ENCODE results near the gene CEP120.
"Not testable (repeated sequence)": the region's sequence is repeated elsewhere in the genome, so short reads cannot be mapped to it uniquely, and the experiment has no call there.

The CEP120 gene

GRCh38 chr5:123438902-123439301 is 15.7 kb upstream of the CEP120 start:
- DNase-seq (ENCODE audit: low read depth, low spot score), result no peak

DNA sequence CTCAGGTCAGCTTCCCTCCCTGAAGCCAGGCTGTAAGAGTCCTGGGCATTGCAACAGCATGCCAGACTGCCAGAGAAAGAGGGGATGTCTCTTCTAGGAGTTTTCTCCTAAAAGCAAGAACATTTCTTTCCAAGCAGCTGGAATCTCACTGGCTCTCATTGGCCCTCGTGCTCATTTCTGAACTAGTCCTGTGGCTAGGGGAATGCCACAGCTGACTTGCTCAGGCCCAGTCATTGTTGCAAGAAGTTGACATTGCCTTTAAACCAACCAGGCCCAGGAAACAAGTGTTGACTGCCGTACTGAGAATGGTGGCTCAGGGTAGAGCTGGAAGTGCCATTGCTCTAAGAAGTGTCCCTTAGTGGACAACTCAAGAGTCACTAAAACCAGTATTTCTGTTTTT is 15.0 kb upstream of the CEP120 start:
- no peak for DNase-seq (ENCODE audit: low read depth, low spot score)

- DNase-seq (ENCODE audit: low read depth, low spot score), result no peak
These were observed 13.0 kb upstream of the CEP120 start for GRCh38 chr5:123436201-123436600.

DNA sequence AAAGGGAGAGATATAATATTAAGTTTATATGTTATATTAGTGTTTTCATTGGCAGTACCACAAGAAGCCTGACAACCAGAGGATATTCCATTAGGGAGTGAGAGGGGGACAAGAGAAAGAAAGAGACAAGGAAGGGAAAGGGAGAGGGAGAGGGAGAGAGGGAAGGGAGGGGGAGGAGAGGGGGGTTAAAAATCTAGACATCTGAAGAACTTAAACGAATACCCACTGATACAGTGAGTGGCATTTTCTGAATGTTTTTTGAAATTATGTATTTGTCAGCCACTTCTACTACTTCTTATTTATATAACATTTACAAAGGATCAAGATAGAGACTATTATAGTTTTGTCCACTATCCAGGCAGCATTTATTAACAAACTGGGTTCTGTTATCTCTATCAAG is 11.6 kb upstream of the CEP120 start:
- DNase-seq (ENCODE audit: low read depth, low spot score), result no peak

GRCh38 chr5:123433596-123433995 is 10.4 kb upstream of the CEP120 start:
- no peak for DNase-seq (ENCODE audit: low read depth, low spot score)

DNA sequence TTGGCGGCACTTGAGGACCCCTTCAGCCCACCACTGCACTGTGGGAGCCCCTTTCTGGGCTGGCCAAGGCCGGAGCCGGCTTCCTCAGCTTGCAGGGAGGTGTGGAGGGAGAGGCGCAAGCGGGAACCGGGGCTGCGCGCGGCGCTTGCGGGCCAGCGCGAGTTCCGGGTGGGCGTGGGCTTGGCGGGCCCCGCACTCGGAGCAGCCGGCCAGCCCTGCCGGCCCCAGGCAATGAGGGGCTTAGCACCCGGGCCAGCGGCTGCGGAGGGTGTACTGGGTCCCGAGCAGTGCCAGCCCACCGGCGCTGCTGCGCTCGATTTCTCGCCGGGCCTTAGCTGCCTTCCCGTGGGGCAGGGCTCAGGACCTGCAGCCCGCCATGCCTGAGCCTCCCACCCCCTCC is 7.2 kb upstream of the CEP120 start:
- DNase-seq (ENCODE audit: low read depth, low spot score), result not testable (repeated sequence)

GRCh38 chr5:123429993-123430392 is 6.8 kb upstream of the CEP120 start:
- DNase-seq (ENCODE audit: low read depth, low spot score), result no peak

DNA sequence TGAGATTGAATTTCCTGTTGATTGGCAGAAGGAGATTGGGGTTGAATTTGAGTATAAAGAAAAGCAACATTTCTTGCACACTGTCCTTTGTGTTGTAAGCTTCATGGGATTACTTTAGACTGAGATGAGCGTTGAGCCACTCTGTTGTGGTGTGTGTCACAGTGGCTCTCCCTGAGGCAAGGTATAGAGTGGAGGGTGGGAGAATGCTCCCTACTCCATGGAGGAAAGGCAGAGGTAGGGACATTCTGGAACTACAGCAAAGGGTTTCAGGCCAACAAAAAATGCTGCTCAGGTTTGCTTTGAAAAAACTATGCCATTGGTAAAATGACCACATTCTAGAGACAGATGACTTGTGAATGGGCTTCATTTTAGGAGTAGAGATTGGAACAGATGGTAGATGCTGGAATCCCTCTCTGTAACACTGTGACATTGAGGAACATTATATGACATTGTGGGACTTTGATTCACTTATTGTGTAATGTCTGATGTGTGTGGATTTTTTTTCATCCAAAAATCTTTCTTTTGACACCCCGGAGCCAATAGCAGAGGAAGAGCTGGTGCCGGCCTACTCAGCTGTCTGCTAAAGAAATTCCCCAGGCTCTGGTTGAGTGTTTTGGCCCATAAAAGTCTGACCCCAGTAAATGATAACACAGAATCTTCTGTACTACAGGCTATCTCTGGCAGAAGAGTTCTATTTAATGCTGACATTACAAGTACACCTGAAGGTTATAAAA is 6.2 kb upstream of the CEP120 start:
- no peak for DNase-seq (ENCODE audit: low read depth, low spot score)

- no peak for DNase-seq (ENCODE audit: low read depth, low spot score)
These were observed 5.5 kb upstream of the CEP120 start for GRCh38 chr5:123428521-123429220.

- DNase-seq (ENCODE audit: low read depth, low spot score), result no peak
These were observed 4.1 kb upstream of the CEP120 start for GRCh38 chr5:123427281-123427680.

DNA sequence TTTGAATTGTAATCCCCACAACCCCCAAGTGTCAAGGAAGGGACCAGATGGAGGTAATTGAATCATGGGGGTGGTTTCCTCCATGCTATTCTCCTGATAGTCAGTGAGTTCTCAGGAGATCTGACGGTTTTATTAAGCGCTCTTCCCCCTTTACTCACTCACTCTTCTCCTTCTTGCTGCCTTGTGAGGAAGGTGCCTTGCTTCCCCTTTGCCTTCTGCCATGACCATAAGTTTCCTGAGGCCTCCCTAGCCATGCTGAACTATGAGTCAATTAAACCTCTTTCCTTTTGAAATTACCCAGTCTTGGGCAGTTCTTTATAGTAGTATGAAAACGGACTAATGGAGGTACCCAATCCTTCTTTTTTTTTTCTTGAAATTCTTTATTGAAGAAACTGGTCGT is 2.2 kb upstream of the CEP120 start:
- no peak for DNase-seq (ENCODE audit: low read depth, low spot score)

DNA sequence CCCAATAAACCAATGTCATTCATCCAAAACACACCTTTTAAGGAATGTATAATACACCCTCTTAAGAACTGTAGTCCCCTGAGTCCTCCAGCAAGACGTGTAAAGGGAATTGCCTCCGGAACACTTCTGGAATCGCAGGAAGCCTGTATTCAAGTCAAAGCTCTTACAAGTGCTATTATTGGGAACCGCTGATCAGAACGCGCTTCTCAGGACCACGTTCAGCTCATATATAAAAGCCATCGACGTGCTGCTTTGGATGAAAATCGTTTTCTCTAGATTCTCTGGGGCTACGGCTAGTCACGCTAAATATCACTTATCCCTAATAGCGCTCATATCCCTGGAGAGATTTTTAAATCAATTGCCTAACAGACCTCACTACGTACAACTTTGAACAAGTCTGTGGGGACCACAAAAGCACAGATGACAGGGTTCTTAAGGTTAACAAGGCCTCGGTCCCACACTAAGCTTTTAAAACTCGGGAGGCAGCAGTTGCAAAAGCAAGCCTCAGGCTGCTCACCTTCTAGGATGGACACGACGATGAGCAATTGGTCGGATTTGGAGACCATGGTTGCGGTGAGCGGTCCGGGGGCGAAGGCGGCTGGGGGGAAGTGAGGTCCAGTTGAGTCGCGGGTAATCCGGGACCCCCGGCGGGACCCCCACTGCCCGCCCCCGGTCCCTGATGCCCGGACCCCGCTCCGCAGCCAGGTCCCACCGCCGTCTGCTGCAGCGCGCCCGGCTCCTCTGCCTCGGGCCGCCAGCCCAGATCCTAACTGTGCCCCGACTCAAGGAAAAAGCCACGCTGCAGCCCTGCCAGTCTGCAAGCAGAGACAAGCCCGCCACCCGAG is 548 bp downstream of the CEP120 start:
- DNase-seq (ENCODE audit: low read depth, low spot score), result no peak

- no peak for DNase-seq (ENCODE audit: low read depth, low spot score)
These were observed 1.4 kb downstream of the CEP120 start for GRCh38 chr5:123421773-123422172.

- DNase-seq (ENCODE audit: low read depth, low spot score), result no peak
These were observed 8.2 kb downstream of the CEP120 start for GRCh38 chr5:123414974-123415373.

- DNase-seq (ENCODE audit: low read depth, low spot score), result no peak
These were observed 11.0 kb downstream of the CEP120 start for GRCh38 chr5:123412206-123412605.

DNA sequence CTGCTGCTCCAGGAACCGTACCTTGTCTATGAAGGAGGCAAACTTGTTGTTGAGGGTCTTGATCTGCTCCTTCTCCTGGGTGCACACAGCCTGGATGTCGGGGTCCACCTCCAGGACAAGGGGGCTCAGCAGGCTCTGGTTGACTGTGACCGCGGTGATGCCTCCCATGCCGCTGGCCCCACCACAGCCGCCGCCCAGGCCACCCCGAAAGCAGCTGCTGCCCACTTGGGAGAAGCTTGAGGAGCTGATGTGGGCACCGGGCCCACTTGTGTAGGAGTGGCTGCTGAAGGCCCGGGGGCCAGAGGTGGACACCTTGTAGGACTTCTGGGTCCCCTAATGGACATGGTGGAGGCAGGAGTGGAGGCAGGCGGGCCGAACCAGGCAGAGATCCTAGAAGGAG is 21.2 kb downstream of the CEP120 start:
- not testable (repeated sequence) for DNase-seq (ENCODE audit: low read depth, low spot score)

DNA sequence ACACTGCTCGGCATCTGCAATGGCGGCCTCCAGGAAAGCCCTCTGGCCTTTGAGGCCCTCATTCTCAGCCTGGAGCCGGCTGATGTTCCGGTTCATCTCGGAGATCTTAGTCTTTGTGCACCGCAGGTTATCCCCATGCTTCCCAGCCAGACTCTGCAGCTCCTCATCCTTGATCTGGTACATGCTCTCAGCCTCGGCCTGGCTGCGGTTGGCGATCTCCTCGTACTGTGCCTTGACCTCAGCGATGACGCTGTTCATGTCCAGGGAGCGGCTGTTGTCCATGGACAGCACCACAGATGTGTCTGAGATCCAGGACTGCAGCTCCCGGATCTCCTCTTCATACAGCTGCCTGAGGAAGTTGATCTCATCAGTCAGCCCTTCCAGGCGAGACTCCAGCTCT is 21.9 kb downstream of the CEP120 start:
- no peak for DNase-seq (ENCODE audit: low read depth, low spot score)

DNA sequence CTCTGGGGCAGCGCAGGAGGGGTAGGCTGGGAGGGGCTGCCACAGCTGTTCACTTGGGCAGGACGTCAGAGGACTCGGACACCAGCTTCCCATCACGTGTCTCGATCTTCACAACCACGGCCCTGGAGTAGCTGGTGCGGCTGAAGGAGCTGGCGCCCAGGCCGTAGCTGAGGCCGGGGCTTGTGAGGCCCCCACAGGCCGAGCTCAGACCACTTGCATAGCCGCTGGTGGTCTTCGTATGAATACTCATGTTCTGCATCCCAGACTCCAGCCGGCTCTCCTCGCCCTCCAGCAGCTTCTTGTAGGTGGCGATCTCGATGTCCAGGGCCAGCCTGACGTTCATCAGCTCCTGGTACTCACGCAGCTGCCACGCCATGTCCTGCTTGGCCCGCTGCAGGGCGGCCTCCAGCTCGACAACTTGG is 22.3 kb downstream of the CEP120 start:
- DNase-seq (ENCODE audit: low read depth, low spot score), result not testable (repeated sequence)

DNA sequence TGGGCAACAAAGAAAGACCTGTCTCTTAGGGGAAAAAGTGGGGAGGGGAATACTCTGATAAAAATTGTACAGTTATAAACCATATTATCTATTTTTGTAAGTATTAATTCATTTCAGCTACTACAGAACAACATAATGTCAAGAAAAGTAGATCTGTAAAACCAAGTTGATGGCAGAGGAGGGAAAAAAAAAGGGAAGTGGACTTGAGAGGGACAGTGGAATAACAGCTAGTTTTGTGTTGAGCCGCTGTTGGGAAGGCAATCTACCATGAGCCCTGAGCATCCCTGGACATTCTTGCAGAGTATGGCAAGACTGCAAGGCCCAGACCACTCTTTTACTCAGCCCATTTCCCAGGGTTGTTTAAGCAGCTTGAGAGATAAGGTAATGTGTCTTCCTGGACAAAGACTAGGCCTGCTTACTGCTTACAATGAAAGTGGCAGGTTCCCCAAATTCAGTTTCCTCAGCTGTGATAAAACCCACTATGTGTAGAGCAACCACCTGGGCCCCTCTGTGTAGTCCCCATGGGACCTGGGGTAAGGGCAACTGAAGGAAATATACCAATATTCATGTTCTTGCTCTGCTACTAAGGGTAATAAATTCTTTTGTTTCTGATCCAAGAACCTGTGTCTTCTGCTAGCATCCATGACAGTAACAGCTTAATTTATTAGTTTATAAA is 25.0 kb downstream of the CEP120 start:
- no peak for DNase-seq (ENCODE audit: low read depth, low spot score)

DNA sequence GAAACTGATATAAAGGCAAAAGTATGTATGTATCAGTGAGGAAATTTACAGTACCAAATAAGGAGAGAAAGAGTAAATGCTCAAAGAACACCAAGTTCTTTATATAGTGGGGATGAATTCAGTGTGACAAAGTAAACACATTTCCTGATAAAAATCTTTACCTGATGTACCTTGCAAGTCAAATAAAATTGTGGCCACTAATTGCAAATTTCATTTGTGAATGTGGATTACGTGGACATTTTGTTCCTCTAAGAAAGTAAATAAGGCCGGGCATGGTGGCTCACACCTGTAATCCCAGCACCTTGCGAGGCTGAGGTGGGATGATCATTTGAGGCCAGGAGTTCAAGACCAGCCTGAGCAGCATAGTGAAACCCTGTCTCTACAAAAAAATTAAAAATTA is 25.7 kb downstream of the CEP120 start:
- DNase-seq (ENCODE audit: low read depth, low spot score), result no peak

DNA sequence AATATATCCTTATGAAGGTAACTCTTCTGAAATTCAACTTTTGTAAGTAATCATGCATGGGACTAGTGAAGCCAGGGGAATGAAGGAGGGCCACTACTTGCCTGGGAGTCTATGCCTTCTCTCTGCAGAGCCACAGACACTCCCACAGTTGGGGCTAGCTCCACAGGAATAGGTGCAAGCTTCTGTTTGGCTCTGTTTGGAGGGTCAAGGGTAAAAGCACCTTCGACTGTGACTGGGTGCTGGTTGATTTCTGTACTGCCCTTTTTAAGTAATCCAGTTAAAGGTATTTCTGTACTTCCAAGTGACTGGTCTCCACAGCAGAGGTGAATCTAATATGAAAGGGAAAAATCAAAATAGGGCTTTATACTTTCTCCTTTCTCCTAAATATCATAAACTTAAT is 32.2 kb downstream of the CEP120 start:
- no peak for DNase-seq (ENCODE audit: low read depth, low spot score)

GRCh38 chr5:123389794-123390193 is 33.4 kb downstream of the CEP120 start:
- DNase-seq (ENCODE audit: low read depth, low spot score), result no peak
